SK-N-MC (cell line): ENCODE data around the gene ACOT2.
"Not testable (repeated sequence)": the region's sequence is repeated elsewhere in the genome, so short reads cannot be mapped to it uniquely, and the experiment has no call there.

Experiments used
- DNase-seq: peaks from one replicate; pipeline ENCODE4 v3.0.0-alpha.2; 2011; ENCODE audit warnings: low read depth, low spot score
- H3K27ac ChIP-seq: fragments of 200-600 bp; sonication (generic); 2 replicates; pipeline ENCODE4 v1.5.1; 2016; ENCODE audit warnings: mixed run types
- H3K36me3 ChIP-seq: fragments of 200-600 bp; sonication (generic); 2 replicates; pipeline ENCODE4 v1.6.1; 2017; ENCODE audit warnings: antibody characterized with exemption, low read length, mixed read lengths; ENCODE audit not compliant: insufficient read depth
- H3K4me3 ChIP-seq: fragments of 200-600 bp; sonication (generic); 2 replicates; pipeline ENCODE4 v1.5.1; 2016
- H3K9ac ChIP-seq: fragments of 200-600 bp; sonication (generic); 2 replicates; pipeline ENCODE4 v1.8.0; 2017; ENCODE audit warnings: mixed run types, mixed read lengths; ENCODE audit not compliant: insufficient read length
- H3K9me3 ChIP-seq: fragments of 200-600 bp; sonication (generic); 2 replicates; pipeline ENCODE4 v1.6.1; 2017; ENCODE audit warnings: low read depth, mild to moderate bottlenecking, antibody characterized with exemption, low read length, moderate library complexity, mixed read lengths
- EZH2 ChIP-seq: fragments of 200-600 bp; sonication (generic); IDR thresholded peaks from one replicate; pipeline ENCODE4 v1.6.1; 2017; ENCODE audit warnings: antibody characterized with exemption
- FOXP2 ChIP-seq: optimal IDR thresholded peaks from 2 replicates; pipeline ENCODE3; 2011; ENCODE audit warnings: mild to moderate bottlenecking, moderate library complexity; ENCODE audit not compliant: insufficient read depth; ENCODE audit errors: extremely low read length, control extremely low read depth
- POLR2AphosphoS5 ChIP-seq: IDR thresholded peaks from 2 replicates; pipeline ENCODE4 v1.6.1; 2012; ENCODE audit warnings: mild to moderate bottlenecking, low read depth, low read length, borderline replicate concordance

The ACOT2 gene

DNA sequence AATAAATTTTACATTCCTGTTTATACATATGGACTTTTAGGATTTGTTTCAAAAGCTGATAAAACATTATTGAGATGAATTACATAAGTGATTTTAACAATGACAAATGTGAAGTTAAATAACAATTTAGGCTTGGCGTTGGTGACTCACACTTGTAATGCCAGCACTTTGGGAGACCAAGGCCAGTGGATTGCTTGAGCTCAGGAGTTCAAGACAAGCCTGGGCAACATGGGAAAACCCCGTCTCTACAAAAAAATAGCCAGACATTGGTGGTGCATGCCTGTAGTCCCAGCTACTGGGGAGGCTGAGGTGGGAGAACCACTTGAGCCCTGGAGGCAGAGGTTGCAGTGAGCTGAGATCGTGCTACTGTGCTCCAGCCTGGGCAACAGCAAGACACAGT, 7.4 kb downstream of the ACOT2 start:
- Histone ChIP-seq H3K4me3 (no peak overlapping the region), H3K36me3 (peaks cover 4% of the 10 kb centered on the region; the same call in 1 of the 2 replicates), H3K9me3 (no peaks in the 10 kb centered on the region), H3K9ac (no peak overlapping the region), H3K27ac (no peak overlapping the region)
- DNase-seq, result no peak
- TF ChIP-seq POLR2AphosphoS5, result no peak

DNA sequence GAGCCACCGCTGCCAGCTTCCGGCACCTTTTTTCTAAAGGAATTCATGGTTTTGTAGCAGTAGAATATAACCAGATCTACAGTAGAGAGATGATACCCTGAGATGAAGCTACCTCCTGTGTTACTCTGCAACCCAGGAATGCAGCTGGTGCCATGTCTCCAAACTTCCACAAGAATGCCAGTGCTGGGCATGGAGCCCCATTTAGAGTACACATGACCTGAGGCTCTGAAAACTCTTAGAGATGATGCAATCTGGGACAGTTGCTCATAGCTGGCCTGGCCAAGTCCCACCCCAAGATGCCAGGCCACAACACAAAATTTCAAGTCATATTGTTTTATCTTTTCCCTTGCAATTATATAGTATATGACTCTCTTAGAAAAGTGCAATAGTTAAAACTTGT, 8.2 kb downstream of the ACOT2 start:
- H3K4me3 ChIP-seq, DNase-seq, H3K27ac ChIP-seq, H3K9me3 ChIP-seq, H3K9ac ChIP-seq, H3K36me3 ChIP-seq: not testable (repeated sequence)

DNA sequence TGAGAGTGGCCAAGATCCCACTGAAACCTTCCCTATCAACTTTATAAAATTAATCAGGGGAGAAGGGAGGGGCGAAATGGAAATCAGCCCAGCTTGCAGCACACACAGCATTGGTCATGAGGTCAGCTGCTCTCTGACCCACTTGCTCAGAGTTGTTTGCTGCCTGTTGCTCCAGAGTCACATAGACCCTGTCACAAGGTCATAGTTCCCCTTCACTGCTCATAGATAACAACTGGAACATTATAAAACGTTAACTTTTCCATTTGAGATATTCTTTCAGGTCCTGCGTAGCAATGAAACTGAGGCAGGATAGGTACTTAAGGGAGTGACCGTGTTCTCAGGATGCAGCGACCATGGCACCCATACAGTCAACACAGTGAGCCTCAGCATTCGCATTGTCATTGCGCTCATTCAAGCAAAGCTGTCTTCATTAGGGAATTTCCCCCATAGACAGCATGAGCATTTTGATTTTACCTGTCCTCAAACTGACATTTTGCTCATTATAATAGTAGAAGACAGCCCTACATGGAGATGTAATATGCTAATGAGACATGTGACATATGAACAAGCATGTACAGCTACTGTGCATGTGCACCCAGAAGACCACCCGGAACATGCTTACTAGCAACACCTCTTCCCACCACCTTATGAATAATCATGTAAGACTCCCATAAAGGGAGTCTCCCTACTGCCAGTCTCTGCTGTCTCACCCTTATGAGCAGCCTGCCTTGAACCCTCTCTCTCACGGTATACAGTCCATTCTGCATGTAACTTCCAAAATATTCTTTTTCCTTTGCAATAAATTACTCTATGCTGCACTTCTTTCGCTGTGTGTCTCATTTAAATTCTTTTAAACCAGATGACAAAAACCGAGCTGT, 13.3 kb downstream of the ACOT2 start:
- not testable (repeated sequence) for H3K27ac ChIP-seq

DNA sequence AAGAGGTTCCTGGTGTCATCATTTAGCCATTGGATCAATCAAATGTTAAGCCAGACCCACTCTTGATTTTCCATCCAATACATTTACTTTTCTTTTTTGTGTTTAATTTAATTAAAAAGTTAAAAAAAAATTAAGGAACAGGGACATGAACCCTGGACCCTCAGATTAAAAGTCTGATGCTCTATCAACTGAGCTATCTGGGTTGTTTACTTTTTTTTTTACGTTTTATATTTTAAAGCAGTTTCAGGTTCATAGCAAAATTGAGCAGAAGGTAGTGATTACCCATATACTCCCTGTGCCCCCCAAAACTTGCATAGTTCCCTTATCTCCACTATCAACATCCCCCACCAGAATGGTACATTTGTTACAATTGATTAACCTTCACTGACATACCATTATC, 19.7 kb downstream of the ACOT2 start:
- H3K36me3 ChIP-seq, result no peaks in the 10 kb centered on the region
- H3K4me3 ChIP-seq, result no peak overlapping the region
- TF ChIP-seq FOXP2 (no peak), POLR2AphosphoS5 (no peak), EZH2 (no peak)
- no peak for DNase-seq
- no peaks in the 10 kb centered on the region for H3K9me3 ChIP-seq
- no peak overlapping the region for H3K27ac ChIP-seq
- H3K9ac ChIP-seq, result no peak overlapping the region

More for the DNA sequence above, 13.3 kb downstream of the ACOT2 start:
- not testable (repeated sequence) for H3K36me3 ChIP-seq, H3K9ac ChIP-seq, H3K9me3 ChIP-seq, DNase-seq, H3K4me3 ChIP-seq

DNA sequence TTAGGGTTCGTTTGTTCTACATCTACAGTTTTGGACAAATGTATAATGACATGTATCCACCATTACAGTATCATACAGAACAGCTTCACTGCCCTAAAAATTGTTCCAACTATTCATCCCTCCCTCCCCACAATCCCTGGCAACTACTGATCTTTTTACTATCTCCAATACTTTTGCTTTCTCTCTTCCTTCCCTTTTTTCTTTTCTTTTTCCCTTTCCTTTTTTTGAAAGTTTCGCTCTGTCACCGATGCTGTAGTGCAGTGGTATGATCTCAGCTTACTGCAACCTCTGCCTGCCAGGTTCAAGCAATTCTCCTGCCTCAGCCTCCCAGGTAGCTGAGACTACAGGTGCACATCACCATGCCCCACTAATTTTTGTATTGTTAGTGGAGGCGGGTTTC, 20.1 kb downstream of the ACOT2 start:
- H3K36me3 ChIP-seq, result no peaks in the 10 kb centered on the region
- no peak overlapping the region for H3K27ac ChIP-seq
- TF ChIP-seq POLR2AphosphoS5 (no peak), EZH2 (no peak), FOXP2 (no peak)
- no peak overlapping the region for H3K9ac ChIP-seq
- no peak for DNase-seq
- H3K4me3 ChIP-seq, result no peak overlapping the region
- no peaks in the 10 kb centered on the region for H3K9me3 ChIP-seq

DNA sequence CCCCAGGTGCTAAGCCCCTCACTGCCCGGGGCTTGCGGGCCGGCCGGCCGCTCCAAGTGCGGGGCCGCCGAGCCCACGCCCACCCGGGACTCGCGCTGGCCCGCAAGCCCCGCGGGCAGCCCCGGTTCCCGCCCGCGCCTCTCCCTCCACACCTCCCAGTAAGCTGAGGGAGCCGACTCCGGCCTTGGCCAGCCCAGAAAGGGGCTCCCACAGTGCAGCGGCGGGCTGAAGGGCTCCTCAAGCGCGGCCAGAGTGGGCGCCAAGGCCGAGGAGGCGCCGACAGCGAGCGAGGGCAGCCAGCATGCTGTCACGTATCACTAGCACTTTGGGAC, 21.6 kb downstream of the ACOT2 start:
- H3K9ac ChIP-seq, H3K27ac ChIP-seq, H3K4me3 ChIP-seq, H3K9me3 ChIP-seq, DNase-seq, H3K36me3 ChIP-seq: not testable (repeated sequence)

DNA sequence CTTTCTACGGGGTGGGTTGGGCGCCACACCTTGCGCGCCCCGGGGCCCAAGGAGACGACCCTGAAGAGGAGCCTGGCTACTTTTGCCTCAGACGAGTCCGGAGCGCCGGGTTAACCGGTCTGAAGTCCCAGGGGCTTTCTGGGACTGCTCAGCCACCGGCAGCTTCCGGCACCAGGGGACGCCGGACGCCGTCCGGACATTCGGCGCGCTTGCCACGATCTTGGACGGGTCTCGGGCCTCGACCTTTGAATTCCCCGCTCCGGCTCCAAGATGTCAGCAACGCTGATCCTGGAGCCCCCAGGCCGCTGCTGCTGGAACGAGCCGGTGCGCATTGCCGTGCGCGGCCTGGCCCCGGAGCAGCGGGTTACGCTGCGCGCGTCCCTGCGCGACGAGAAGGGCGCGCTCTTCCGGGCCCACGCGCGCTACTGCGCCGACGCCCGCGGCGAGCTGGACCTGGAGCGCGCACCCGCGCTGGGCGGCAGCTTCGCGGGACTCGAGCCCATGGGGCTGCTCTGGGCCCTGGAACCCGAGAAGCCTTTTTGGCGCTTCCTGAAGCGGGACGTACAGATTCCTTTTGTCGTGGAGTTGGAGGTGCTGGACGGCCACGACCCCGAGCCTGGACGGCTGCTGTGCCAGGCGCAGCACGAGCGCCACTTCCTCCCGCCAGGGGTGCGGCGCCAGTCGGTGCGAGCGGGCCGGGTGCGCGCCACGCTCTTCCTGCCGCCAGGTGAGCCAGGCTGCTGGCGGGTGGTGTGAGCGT, 22.9 kb downstream of the ACOT2 start, which contains the start of gene ACOT4:
Gene ACOT4 (plus strand): TSS at position 184 of the 760 bp plus-strand sequence. CDS start 87 bp downstream, at position 271.
- Histone ChIP-seq H3K27ac (no peak within 1 kb of the TSS), H3K9me3 (no peaks in the 10 kb centered on the region), H3K36me3 (no peaks in the 10 kb centered on the region), H3K9ac (no peak within 1 kb of the TSS), H3K4me3 (no peak within 1 kb of the TSS)
- TF ChIP-seq EZH2 (no peak), FOXP2 (no peak), POLR2AphosphoS5 (no peak)
- DNase-seq, result no peak

DNA sequence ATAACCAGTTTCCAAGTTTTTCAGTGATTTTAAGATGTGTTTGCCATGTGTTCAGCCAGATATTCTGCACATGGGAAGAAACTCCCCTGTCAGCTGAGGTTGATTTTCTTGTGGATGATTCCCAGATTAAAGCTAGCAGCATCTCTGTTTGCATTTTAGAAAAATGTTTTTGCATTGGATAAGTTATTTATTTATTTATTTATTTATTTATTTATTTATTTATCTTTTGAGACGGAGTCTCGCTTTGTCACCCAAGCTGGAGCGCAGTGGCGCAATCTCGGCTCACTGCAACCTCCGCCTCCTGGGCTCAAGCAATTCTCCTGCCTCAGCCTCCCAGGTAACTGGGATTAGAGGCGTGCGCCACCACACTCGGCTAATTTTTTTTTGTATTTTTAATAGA, 25.5 kb downstream of the ACOT2 start:
- Histone ChIP-seq H3K27ac (no peak overlapping the region), H3K36me3 (no peaks in the 10 kb centered on the region), H3K4me3 (no peak overlapping the region), H3K9ac (no peak overlapping the region), H3K9me3 (no peaks in the 10 kb centered on the region)
- DNase-seq, result no peak
- TF ChIP-seq POLR2AphosphoS5, result no peak
- no peak for TF ChIP-seq FOXP2
- TF ChIP-seq EZH2, result no peak

DNA sequence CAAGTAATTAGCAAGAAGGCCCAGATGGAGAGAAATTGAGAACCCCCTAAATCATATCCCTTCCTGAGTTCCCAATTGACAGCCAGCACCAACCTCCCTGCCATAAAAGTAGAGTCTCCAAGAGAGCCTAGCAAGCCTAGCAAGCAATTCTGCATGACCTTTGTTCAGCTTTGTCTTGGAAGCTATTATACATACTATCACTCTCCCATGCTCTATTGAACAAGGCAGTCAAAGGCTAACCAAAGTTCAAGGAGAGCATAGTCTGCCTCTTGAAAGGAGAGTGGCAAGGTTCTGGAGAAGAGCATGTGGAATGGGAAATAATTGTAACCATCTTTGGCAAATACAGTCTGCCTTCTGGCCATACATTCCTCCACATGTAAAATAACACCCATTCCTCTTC, 30.5 kb downstream of the ACOT2 start:
- no peak for DNase-seq
- no peaks in the 10 kb centered on the region for H3K9me3 ChIP-seq
- H3K27ac ChIP-seq, result no peak overlapping the region
- H3K4me3 ChIP-seq, result no peak overlapping the region
- no peaks in the 10 kb centered on the region for H3K36me3 ChIP-seq
- H3K9ac ChIP-seq, result no peak overlapping the region
- no peak for TF ChIP-seq FOXP2
- no peak for TF ChIP-seq EZH2
- TF ChIP-seq POLR2AphosphoS5, result no peak
